Measurements from ENCODE around the gene RNF113B. TPM values are rescaled to one million over a fixed set of nuclear protein-coding genes. Genes with fewer than 3 reads are reported as not detected.

The RNF113B gene
- total and polyA plus RNA-seq, 4 donors = 0.64 TPM; not detected in 3

DNA sequence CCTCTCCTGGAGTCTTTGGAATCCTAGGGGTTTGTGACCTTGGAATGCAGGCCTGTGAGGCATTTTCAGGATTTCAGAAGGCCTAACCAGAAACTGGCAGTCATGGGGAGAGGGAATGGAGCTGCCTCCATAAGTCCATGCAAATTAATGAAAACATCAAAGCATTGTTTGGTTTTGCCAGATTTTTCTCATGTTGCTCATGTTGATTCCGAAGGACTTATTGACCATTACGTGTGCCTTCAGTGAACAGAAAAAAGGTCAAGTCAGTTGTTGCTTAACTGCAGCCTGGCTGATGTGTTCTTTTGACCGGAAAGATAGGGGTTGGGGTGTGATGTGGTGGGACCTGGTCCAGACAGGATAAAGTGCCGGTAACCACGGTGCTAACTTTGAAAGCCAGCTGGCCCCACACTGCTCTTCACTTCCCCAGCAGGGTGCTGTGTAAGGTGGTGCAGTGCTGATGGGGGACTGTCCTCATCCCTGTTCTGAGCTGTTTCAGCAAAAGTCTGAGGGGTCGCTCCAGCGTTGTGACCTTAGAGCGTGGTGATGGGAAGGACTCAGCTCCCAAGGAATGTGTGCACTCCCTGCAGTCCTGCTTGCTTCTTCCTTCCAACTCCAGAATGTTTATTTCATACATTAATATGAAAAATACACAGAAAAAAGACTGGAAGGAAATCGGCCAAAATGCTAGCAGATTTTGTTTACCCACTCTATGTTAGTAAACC lies 3.5 kb downstream of the RNF113B start (continued):
- no peak for TF ChIP-seq REST (IDR thresholded peaks at IDR 0.05)
- TF ChIP-seq, protein P1, sequence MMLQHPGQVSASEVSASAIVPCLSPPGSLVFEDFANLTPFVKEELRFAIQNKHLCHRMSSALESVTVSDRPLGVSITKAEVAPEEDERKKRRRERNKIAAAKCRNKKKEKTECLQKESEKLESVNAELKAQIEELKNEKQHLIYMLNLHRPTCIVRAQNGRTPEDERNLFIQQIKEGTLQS (IDR thresholded peaks at IDR 0.05) = peak; percentile 52

- Histone ChIP-seq H3K4me1 (ENCODE audit: control insufficient read depth in 4 of 4, insufficient read depth in 4 of 4, low read length in 3 of 4) (peaks cover 11 to 45% (median 37%) of the 10 kb centered on the region in 4 donors), H3K4me3 (ENCODE audit: low read depth in 1 of 3, low read length in 3 of 3) (no peak overlapping the region), H3K9ac (ENCODE audit: low read depth in 1 of 2, low read length in 2 of 2) (peak overlapping the region; percentile 41 to 67)
Observed at GRCh38 chr13:98172590-98173422, 4.3 kb downstream of the RNF113B start.

GRCh38 chr13:98171900-98172589 lies 5.0 kb downstream of the RNF113B start:
- Histone ChIP-seq H3K9ac (ENCODE audit: low read depth in 1 of 2, low read length in 2 of 2) (peak overlapping the region; percentile 41 to 67), H3K4me3 (ENCODE audit: low read depth in 1 of 3, low read length in 3 of 3) (peak overlapping the region in 1 of 3 donors; percentile 9), H3K9me3 (ENCODE audit: control insufficient read depth in 4 of 4, low read length in 3 of 4) (no peaks in the 10 kb centered on the region), H3K4me1 (ENCODE audit: control insufficient read depth in 4 of 4, insufficient read depth in 4 of 4, low read length in 3 of 4) (peaks cover 11 to 45% (median 39%) of the 10 kb centered on the region in 4 donors), H3K27ac (ENCODE audit: low read depth in 1 of 2, low read length in 2 of 2) (peak overlapping the region; percentile 77 to 87), H3K27me3 (ENCODE audit: control insufficient read depth in 4 of 4, insufficient read depth in 4 of 4, low read length in 3 of 4) (no peaks in the 10 kb centered on the region), H3K36me3 (ENCODE audit: control insufficient read depth in 4 of 4, insufficient read depth in 3 of 4, low read depth in 1 of 4, low read length in 3 of 4) (peaks cover 0 to 6% (median under 1%) of the 10 kb centered on the region in 4 donors)
- 65% methylated on average over 14 of the region's 14 CpGs for WGBS
- no peak for DNase-seq (ENCODE audit: low spot score)
- TF ChIP-seq REST (IDR thresholded peaks at IDR 0.05) (no peak), EGR1 (IDR thresholded peaks at IDR 0.05; ENCODE audit: low read depth in 2 of 2) (no peak), RXRA (IDR thresholded peaks at IDR 0.05) (no peak), ZBTB33 (IDR thresholded peaks at IDR 0.05) (no peak), NR2F2 (IDR thresholded peaks at IDR 0.05) (no peak), JUND (IDR thresholded peaks at IDR 0.05) (no peak)

More at GRCh38 chr13:98172590-98173422, 4.3 kb downstream of the RNF113B start:
- Histone ChIP-seq H3K27me3 (ENCODE audit: control insufficient read depth in 4 of 4, insufficient read depth in 4 of 4, low read length in 3 of 4) (no peaks in the 10 kb centered on the region), H3K36me3 (ENCODE audit: control insufficient read depth in 4 of 4, insufficient read depth in 3 of 4, low read depth in 1 of 4, low read length in 3 of 4) (peaks cover 0 to 8% (median 1%) of the 10 kb centered on the region in 4 donors), H3K27ac (ENCODE audit: low read depth in 1 of 2, low read length in 2 of 2) (peak overlapping the region; percentile 77 to 87), H3K9me3 (ENCODE audit: control insufficient read depth in 4 of 4, low read length in 3 of 4) (no peaks in the 10 kb centered on the region)
- no peak for TF ChIP-seq YY1 (IDR thresholded peaks at IDR 0.05)
- TF ChIP-seq RAD21 (IDR thresholded peaks at IDR 0.05) = no peak
- no peak for TF ChIP-seq CTCF (IDR thresholded peaks at IDR 0.05; ENCODE audit: low read depth, low read length, missing input control)
- TF ChIP-seq NR2F2 (IDR thresholded peaks at IDR 0.05) = no peak
- no peak for TF ChIP-seq FOXA1 (IDR thresholded peaks at IDR 0.05)
- TF ChIP-seq GABPA (IDR thresholded peaks at IDR 0.05 in 1 of 2, conservative IDR thresholded peaks at IDR 0.05 in 1 of 2) = no peak
- TF ChIP-seq HNF4A (conservative IDR thresholded peaks at IDR 0.05) = no peak
- TF ChIP-seq EGR1 (IDR thresholded peaks at IDR 0.05; ENCODE audit: low read depth in 2 of 2) = no peak
- WGBS = 37% methylated on average over 7 of the region's 7 CpGs
- no peak for DNase-seq (ENCODE audit: low spot score)
